ENCODE results near the gene PLA2G12A.

PLA2G12A gene

GRCh38 chr4:109675843-109676242 lies 54.0 kb downstream of the PLA2G12A start:
- no peak for DNase-seq

- no peak for DNase-seq
These were observed 54.7 kb downstream of the PLA2G12A start for GRCh38 chr4:109675181-109675580.

GRCh38 chr4:109673303-109673702 lies 56.6 kb downstream of the PLA2G12A start:
- DNase-seq, result no peak

GRCh38 chr4:109672169-109672930 lies 57.5 kb downstream of the PLA2G12A start:
- DNase-seq, result no peak

GRCh38 chr4:109671350-109671749 lies 58.5 kb downstream of the PLA2G12A start:
- DNase-seq, result peak; percentile 59

- DNase-seq, result no peak
These were observed 63.9 kb downstream of the PLA2G12A start for GRCh38 chr4:109665783-109666485.

- DNase-seq, result no peak
These were observed 67.1 kb downstream of the PLA2G12A start for GRCh38 chr4:109662771-109663170.

- DNase-seq, result no peak
These were observed 67.8 kb downstream of the PLA2G12A start for GRCh38 chr4:109662116-109662515.
